ENCODE results near the gene NR2C1.

DNA sequence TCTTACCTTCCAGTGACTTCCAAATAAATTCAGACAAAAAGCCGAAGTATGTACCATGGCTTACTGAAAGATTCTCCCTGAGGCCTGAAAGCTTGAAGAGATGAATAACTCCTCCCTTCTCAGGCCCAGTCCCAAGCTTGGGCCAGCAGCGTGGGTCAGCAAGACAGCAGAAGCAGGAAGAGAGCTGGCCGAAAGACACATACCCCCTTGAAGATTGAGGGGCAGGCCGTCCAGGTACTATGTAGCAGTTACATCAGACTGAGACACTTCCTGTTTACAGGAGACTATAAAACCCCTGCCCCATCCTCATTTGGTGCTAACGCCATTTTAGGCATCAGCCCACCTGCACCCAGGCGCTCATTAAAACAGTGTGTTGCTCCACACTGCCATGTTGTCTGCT is 84.9 kb downstream of the NR2C1 start:
- TF ChIP-seq CTCF (IDR thresholded peaks at IDR 0.05) (no peak), POLR2A (IDR thresholded peaks at IDR 0.05) (no peak)
